Nephron progenitor cell (in vitro differentiated cells): ENCODE results near the gene TSBP1.

Source experiments
- DNase-seq: peaks from one replicate; pipeline ENCODE4 v3.0.0; 2021
- H3K27ac Mint-ChIP-seq: 2 replicates; pipeline ENCODE4 v1.8.0; 2021; ENCODE audit warnings: mild to moderate bottlenecking, moderate library complexity, mixed read lengths
- H3K27me3 Mint-ChIP-seq: 2 replicates; pipeline ENCODE4 v1.8.0; 2021; ENCODE audit warnings: mild to moderate bottlenecking, low read depth, mixed read lengths; ENCODE audit not compliant: poor library complexity
- H3K36me3 Mint-ChIP-seq: 2 replicates; pipeline ENCODE4 v1.8.0; 2021; ENCODE audit warnings: low read depth, mixed read lengths
- H3K4me1 Mint-ChIP-seq: 2 replicates; pipeline ENCODE4 v1.8.0; 2021; ENCODE audit warnings: mixed read lengths
- H3K4me3 Mint-ChIP-seq: 2 replicates; pipeline ENCODE4 v1.8.0; 2021; ENCODE audit warnings: mild to moderate bottlenecking, moderate library complexity, mixed read lengths
- H3K9me3 Mint-ChIP-seq: 2 replicates; pipeline ENCODE4 v1.8.0; 2021; ENCODE audit warnings: mild to moderate bottlenecking, moderate library complexity, mixed read lengths
- TF ChIP-seq, protein P1 (sequence below): fragments of 200-600 bp; sonication (generic); IDR thresholded peaks from 2 replicates; pipeline ENCODE4 v1.5.0; 2021; ENCODE audit warnings: antibody characterized with exemption

Gene TSBP1

DNA sequence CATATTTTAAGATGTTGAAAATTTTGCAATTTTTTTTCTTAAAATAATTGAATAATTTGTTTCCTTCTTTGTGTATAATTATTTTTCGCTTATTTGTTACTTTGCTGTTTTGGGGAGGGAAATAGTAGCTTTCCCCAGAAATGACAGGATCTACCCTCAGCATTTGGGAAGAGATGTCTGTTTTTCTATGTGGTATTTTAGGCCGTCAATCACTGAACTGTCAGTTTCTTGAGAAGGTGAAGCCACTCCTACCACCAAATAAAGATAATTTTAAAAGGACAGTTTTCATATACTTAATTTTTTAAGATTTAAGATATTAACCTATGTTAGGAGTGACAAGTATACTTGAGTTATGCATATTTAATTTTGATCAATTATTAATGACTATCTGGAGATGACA, 31.5 kb downstream of the TSBP1 start:
- Mint-ChIP-seq H3K27ac (no peak overlapping the region), H3K27me3 (peaks cover 4% of the 10 kb centered on the region), H3K4me3 (no peak overlapping the region)

DNA sequence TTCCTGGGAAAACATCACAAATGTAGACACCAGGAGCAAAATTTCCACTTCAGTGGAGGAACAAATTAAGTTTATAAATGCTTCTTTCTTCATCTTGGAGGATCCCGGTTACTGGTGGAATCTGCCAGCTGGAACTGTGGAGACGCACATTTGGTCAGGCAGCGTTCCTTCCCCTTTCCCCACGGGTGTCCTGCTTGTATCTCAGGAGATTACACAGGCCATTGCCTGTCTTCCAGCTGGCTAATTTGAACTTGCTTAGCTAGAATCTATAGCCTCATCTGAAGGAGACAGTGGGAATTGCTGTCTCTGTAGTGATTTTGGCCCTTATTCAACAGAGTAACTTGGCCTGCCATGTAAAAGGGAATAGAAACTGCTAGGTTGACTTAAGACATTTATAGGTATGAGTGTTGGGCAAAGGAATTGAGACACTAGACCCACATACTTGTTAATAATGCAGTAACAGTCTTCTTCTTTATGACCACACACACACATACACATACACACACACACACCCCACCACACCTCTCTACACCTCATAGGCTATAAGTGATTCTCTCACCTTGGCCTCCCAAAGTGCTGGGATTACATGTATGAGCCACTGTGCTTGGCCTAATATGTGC, 34.4 kb downstream of the TSBP1 start:
- no peak overlapping the region for H3K27ac Mint-ChIP-seq
- no peaks in the 10 kb centered on the region for H3K36me3 Mint-ChIP-seq
- no peak overlapping the region for H3K4me3 Mint-ChIP-seq
- no peak for DNase-seq
- H3K9me3 Mint-ChIP-seq: no peaks in the 10 kb centered on the region
- peaks cover 4% of the 10 kb centered on the region for H3K27me3 Mint-ChIP-seq
- TF ChIP-seq, protein P1, sequence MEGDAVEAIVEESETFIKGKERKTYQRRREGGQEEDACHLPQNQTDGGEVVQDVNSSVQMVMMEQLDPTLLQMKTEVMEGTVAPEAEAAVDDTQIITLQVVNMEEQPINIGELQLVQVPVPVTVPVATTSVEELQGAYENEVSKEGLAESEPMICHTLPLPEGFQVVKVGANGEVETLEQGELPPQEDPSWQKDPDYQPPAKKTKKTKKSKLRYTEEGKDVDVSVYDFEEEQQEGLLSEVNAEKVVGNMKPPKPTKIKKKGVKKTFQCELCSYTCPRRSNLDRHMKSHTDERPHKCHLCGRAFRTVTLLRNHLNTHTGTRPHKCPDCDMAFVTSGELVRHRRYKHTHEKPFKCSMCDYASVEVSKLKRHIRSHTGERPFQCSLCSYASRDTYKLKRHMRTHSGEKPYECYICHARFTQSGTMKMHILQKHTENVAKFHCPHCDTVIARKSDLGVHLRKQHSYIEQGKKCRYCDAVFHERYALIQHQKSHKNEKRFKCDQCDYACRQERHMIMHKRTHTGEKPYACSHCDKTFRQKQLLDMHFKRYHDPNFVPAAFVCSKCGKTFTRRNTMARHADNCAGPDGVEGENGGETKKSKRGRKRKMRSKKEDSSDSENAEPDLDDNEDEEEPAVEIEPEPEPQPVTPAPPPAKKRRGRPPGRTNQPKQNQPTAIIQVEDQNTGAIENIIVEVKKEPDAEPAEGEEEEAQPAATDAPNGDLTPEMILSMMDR: no peak
- peaks cover 18% of the 10 kb centered on the region for H3K4me1 Mint-ChIP-seq

More for the DNA sequence above, 31.5 kb downstream of the TSBP1 start:
- TF ChIP-seq, protein P1: no peak
- H3K36me3 Mint-ChIP-seq: no peaks in the 10 kb centered on the region
- H3K4me1 Mint-ChIP-seq: peaks cover 23% of the 10 kb centered on the region
- no peaks in the 10 kb centered on the region for H3K9me3 Mint-ChIP-seq
- DNase-seq: no peak

DNA sequence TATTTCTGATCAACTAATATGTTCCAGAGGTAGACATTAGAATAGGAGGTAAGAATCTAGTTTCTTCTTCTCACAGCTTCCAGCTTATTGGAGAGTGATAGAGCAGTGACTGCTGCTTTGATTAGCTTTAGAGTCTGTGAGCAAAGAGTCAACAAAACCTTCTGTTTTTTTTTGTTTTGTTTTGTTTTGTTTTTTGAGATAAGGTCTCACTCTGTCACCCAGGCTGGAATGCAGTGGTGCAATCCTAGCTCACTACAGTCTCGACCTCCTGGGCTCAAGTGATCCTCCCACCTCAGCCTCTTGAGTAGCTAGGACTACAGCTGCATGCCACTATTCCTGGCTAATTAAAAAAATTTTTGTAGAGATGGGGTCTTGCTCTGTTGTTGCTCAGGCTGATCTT, 39.3 kb downstream of the TSBP1 start:
- Mint-ChIP-seq H3K27ac (no peak overlapping the region), H3K27me3 (no peaks in the 10 kb centered on the region), H3K4me1 (peaks cover 18% of the 10 kb centered on the region), H3K4me3 (no peak overlapping the region), H3K36me3 (no peaks in the 10 kb centered on the region), H3K9me3 (no peaks in the 10 kb centered on the region)
- TF ChIP-seq, protein P1: no peak
- no peak for DNase-seq

DNA sequence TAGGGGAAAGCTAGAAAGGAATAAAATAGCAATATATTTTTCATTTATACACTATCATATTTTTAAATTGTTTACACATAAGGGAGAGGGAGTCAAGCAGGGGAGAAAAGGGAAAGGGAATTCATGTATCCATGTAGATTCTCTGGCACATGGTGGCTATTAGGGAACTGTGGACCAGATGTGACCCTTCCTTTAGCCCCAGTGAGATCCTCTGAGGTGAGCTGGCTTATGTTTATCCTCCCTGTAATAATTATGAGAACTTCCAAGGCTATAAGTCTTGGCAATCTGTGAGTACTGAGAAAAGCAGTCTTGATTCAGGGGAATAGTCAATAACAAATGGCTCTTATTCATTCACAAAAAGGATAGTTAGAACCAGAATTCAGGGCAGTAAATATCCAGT, 42.6 kb downstream of the TSBP1 start:
- H3K27me3 Mint-ChIP-seq: no peaks in the 10 kb centered on the region
- H3K4me3 Mint-ChIP-seq: no peak overlapping the region
- H3K36me3 Mint-ChIP-seq: no peaks in the 10 kb centered on the region
- H3K27ac Mint-ChIP-seq: no peak overlapping the region
- no peak for DNase-seq
- H3K9me3 Mint-ChIP-seq: no peaks in the 10 kb centered on the region
- TF ChIP-seq, protein P1: no peak
- peaks cover 5% of the 10 kb centered on the region for H3K4me1 Mint-ChIP-seq

DNA sequence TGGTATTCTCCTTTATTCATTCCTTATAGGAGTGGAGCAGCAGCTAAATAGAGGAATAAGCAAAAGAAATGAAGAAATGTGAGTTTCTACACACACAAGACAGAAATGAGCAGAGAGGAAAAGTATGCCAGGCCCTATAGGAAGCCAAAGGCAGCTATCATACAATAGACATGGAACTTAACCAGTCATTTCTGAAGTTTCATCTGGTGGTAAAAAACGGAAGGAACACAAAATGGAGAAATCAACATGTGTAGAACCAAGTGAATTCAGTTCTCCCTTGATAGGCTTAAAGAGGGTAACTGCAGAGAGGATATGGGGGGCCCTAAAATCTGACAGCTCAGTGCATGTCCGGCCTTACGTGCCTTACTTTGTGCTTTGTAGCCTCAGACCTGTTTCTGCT, 44.6 kb downstream of the TSBP1 start:
- TF ChIP-seq, protein P1: no peak
- Mint-ChIP-seq H3K4me1 (peaks cover 5% of the 10 kb centered on the region), H3K4me3 (no peak overlapping the region), H3K27me3 (no peaks in the 10 kb centered on the region), H3K9me3 (no peaks in the 10 kb centered on the region), H3K36me3 (no peaks in the 10 kb centered on the region), H3K27ac (no peak overlapping the region)
- DNase-seq: no peak

DNA sequence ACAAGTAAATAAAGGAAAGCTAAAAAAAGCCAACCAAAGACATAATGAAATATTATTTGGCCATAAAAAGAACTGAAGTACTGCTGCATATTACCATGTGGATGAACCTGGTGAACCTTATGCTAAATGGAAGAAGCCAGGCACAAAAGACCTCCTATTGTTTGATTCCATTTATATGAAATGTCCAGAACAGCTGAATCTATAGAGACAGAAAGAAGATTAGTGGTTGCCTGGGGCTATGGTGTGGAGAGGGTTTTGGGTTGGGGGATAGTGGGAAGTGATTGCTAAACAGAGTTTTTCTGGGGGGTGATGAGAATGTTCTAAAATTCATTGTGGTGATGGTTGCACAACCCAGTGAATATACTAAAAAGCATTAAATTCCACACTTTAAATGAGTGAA, 53.2 kb downstream of the TSBP1 start:
- DNase-seq: no peak
- no peaks in the 10 kb centered on the region for H3K36me3 Mint-ChIP-seq
- no peak overlapping the region for H3K4me3 Mint-ChIP-seq
- H3K27me3 Mint-ChIP-seq: peaks cover 4% of the 10 kb centered on the region
- no peaks in the 10 kb centered on the region for H3K4me1 Mint-ChIP-seq
- H3K27ac Mint-ChIP-seq: no peak overlapping the region
- TF ChIP-seq, protein P1: no peak
- no peaks in the 10 kb centered on the region for H3K9me3 Mint-ChIP-seq
